ENCODE results near the gene RAI1. TPM values are rescaled to one million over a fixed set of nuclear protein-coding genes. Genes with fewer than 3 reads are reported as not detected.

Gene RAI1
- total RNA-seq, 1 donor from 2014 or later = 31.1 TPM

GRCh38 chr17:17691468-17692263 is 10.4 kb downstream of the RAI1 start:
- H3K27ac ChIP-seq = peak overlapping the region; percentile 98
- H3K27me3 ChIP-seq (ENCODE audit: low read depth) = no peaks in the 10 kb centered on the region
- TF ChIP-seq, protein P1, sequence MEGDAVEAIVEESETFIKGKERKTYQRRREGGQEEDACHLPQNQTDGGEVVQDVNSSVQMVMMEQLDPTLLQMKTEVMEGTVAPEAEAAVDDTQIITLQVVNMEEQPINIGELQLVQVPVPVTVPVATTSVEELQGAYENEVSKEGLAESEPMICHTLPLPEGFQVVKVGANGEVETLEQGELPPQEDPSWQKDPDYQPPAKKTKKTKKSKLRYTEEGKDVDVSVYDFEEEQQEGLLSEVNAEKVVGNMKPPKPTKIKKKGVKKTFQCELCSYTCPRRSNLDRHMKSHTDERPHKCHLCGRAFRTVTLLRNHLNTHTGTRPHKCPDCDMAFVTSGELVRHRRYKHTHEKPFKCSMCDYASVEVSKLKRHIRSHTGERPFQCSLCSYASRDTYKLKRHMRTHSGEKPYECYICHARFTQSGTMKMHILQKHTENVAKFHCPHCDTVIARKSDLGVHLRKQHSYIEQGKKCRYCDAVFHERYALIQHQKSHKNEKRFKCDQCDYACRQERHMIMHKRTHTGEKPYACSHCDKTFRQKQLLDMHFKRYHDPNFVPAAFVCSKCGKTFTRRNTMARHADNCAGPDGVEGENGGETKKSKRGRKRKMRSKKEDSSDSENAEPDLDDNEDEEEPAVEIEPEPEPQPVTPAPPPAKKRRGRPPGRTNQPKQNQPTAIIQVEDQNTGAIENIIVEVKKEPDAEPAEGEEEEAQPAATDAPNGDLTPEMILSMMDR (IDR thresholded peaks at IDR 0.05) = no peak
- no peak overlapping the region for H3K4me3 ChIP-seq
- no peaks in the 10 kb centered on the region for H3K9me3 ChIP-seq
- peaks cover 69% of the 10 kb centered on the region for H3K4me1 ChIP-seq
- no peaks in the 10 kb centered on the region for H3K36me3 ChIP-seq
- no peak for ATAC-seq
- DNase-seq = no peak
- intact Hi-C loops (cut with DNase I) = no loop called here

DNA sequence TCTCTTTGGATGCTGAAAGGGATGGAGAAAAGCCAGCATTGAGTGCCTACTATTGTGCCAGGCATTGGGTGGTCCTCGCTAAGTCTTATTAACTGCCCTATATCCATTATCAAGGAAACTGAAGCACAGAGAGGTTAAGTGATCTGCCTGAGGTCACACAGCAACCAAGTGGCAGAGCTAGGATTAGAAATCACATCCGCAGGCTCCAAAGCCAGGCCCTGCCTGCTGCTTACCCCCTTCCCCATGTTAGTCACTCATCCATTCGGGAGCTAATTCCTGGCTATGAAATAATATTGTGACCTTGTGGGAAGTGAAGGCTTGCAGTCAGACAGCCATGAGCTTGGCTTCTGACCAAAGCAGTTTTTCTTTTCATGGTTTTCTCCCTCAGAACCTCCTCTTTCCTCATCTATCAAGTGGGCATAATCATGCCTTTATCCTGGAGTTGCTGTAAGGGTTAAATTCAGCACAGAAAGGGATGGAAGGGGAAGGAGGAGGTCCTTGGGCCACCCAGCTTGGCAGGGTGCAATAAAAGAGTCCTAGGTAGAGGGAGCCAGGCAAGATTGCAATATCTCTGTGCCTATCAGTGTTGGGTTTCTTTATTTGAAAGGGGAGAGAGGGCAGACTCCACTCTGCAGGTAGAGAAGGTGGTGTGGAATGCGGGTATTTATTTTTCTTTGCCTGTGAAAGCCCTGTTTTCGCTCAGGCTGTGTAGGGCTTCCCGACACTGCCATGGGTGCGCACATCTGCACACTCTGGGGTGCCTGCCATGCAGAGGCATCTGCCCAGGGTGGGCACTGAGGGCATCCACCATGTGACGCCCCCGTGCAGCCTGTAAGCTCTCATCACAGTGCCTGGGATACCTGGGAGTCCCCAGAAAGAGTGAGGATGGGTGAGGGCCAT is 11.3 kb downstream of the RAI1 start:
- TF ChIP-seq, protein P1 (IDR thresholded peaks at IDR 0.05) = no peak
- intact Hi-C loops (cut with DNase I) = no loop called here
- ATAC-seq (no peak), DNase-seq (no peak)
- no peak overlapping the region for H3K4me3 ChIP-seq
- H3K27me3 ChIP-seq (ENCODE audit: low read depth) = no peaks in the 10 kb centered on the region
- peaks cover 69% of the 10 kb centered on the region for H3K4me1 ChIP-seq
- H3K27ac ChIP-seq = peak overlapping the region; percentile 98
- no peaks in the 10 kb centered on the region for H3K9me3 ChIP-seq
- no peaks in the 10 kb centered on the region for H3K36me3 ChIP-seq

DNA sequence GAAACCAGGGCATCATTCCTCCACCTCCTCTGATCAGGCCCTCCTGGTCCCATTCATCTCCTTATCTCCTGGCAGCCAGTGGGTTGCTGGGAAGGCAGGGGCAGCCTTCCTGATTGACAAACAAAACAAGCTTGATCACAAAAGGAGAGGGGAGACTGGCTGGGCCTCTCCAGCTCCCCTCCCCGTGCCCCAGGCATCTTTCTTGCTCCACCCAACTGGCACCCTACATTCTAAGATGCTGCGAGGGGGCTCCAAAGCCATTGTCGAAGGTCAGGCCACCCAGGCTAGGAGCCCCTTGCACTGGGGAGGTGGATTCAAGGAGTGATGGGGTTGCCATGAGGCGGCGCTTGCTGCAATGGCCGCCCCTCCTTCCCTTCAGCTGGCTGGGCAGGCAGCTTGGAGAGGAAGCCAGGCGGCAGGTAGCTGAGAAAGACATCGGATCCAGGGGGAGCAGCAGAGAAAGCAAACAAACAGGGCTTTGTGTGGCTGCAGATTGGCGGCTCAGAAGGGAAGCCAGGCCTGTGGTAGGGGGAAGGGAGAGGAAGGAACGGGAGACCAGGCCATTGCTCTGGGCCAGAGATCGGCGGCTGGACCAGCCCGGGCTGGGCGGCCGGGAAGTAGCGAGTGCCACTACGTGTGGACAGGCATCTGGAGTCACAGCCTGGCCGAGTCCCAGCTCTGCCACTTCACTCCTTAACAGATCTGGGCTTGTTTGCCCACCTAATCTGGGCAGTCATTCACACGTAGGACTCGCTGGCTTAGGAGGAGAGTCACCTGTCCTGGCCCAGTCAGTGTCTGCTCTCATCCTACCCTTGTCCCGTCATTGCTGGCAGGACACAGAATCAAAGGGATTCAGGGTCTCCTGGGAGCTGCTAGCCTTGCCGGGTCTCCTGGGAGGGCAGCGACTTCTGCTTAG is 12.3 kb downstream of the RAI1 start:
- peak; percentile 85 for DNase-seq
- Histone ChIP-seq H3K4me3 (peak overlapping the region; percentile 85), H3K36me3 (no peaks in the 10 kb centered on the region), H3K4me1 (peaks cover 77% of the 10 kb centered on the region), H3K27me3 (ENCODE audit: low read depth) (no peaks in the 10 kb centered on the region), H3K9me3 (no peaks in the 10 kb centered on the region), H3K27ac (peak overlapping the region; percentile 98)
- TF ChIP-seq, protein P1 (IDR thresholded peaks at IDR 0.05) = no peak
- intact Hi-C loops (cut with DNase I) = no loop called here
- peak; percentile 62 to 74 for ATAC-seq

DNA sequence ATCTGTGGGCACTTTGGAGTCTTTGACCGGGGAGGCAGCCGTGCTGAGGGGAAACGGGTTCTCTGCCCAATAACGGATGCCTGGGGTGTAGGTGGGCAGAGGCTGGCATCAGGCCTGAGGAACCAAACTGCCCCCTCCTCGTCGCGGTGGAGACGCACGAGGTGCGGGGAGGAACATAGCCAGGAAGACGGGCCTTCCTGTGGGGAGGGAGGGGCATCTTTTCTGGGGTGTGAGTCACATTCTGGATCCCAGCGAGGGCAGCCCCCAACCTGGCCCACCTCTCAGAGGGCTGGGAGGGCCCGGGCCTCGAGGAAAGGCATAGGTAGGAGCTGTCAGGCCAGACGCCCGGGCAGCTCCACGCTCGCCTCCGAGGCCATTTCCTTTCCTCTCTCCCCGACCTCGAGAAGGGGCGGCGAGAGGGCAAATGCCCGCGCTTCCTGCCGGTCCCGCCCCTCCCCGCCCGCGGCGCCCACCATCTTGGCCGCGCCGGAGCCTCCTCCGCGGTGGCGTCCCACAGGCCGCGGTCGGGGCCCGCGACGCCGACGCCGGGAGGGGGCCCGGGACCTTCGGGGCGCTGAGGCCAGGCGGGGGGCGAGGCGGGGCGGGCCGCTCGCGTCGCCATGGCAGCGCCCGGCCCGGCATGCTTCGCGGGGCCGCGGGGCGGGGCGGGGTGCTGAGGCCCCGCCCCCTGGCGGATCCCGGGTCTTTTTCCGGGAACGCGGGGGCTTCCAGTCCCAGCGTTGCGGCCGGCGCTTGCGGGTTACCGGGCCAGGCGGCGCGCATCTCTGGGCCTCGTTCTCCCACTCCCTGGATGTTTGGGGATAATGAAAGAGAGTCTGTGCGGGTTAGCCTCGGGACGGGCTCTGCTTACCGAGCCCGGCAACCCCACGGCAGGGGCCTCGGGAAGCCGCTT is 13.2 kb downstream of the RAI1 start:
- intact Hi-C loops (cut with DNase I) = no loop called here
- Histone ChIP-seq H3K27me3 (ENCODE audit: low read depth) (no peaks in the 10 kb centered on the region), H3K4me1 (peaks cover 86% of the 10 kb centered on the region), H3K4me3 (peak overlapping the region; percentile 85), H3K9me3 (no peaks in the 10 kb centered on the region), H3K27ac (peak overlapping the region; percentile 98), H3K36me3 (no peaks in the 10 kb centered on the region)
- peak; percentile 79 for DNase-seq
- peak; percentile 82 to 84 for ATAC-seq
- TF ChIP-seq, protein P1 (IDR thresholded peaks at IDR 0.05) = no peak
